ENCODE results near the gene FCRL6.

Gene FCRL6

GRCh38 chr1:159799446-159799985 is 2.6 kb upstream of the FCRL6 start:
- no peak for DNase-seq (ENCODE audit: low read depth)

GRCh38 chr1:159800177-159800930 is 1.8 kb upstream of the FCRL6 start:
- DNase-seq (ENCODE audit: low read depth): peak; percentile 58

DNA sequence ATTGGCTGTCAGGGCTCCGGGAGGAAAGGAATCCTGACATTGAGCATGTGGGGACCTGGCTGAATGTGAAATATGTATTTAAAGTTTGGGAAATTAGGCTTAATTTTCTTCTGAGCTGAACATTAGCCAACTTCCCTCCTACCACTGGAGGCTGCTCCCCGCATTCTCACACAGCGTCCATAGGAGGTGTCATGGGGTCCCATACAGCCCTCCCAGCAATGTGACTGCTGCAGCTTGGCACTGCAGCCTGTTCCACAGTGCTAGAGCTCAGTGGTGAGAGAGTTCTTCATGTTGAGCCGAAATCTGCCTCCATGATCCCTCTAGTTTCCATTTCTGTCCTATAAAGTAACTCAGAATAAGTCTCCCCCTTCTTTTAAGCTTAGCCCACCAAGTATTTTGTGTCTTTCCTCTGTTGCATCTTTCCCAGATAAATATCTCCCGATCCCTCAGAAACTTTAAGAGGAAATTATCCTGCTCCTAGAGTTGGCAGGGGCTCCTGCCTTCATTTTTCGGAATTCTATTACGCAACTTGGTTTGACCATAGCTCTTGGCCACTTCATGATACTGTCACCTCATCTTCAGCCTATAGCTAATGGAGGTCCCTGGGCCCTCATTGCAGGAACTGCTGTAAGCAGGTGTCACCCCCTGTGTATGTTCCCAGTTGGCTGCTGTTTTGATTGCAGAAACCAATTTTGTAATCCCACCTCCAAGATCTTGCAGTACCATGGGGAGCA is 2.0 kb downstream of the FCRL6 start:
- DNase-seq (ENCODE audit: low read depth): no peak

- peak; percentile 83 for DNase-seq (ENCODE audit: low read depth)
Measured at GRCh38 chr1:159804924-159805323, 2.8 kb downstream of the FCRL6 start.

DNA sequence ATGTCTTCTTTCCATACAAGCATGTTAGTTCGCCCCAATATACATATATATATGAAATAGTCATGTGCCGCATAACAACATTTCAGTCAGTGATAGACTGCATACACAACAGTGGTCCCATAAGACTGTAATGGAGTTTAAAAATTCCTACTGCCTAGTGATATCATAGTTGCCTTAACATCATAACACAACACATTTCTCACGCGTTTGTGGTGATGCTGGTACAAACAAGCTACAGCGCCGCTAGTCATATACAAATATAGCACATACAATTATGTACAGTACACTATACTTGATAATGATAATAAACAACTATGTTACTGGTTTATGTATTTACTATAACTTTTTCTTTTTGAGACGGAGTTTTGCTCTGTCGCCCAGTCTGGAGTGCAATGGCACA is 13.8 kb downstream of the FCRL6 start:
- no peak for DNase-seq (ENCODE audit: low read depth)

DNA sequence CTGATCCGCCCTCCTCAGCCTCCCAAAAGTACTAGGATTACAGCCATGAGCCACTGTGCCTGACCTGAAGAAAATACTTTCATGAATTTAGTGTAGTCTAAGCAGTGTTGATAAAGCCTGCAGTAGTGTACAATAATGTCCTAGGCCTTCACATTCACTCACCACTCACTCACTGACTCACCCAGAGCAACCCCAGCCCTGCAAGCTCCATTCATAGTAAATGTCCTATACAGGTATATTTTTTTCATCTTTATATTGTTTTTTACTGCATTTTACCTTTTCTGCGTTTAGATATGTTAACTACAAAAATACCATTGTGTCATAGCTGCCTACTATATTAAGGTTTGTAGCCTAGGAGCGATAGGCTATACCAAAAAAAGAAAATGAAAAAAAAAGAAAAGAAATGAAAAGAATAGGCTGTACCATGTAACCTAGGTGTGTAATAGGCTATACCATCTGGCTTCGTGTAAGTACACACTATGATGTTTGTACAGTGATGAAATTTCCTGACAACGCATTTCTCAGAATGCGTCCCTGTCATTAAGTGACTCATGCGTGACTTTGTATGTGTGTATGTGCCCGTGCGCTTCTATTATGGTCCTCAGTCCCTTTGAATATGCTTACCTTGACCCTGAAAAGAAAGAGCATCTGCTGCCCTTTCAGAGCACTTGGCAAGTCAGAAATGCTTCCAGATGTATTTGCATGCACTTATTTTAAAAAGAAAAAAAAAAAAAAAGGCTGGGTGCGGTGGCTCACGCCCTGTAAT is 15.3 kb downstream of the FCRL6 start:
- DNase-seq (ENCODE audit: low read depth): peak; percentile 71

DNA sequence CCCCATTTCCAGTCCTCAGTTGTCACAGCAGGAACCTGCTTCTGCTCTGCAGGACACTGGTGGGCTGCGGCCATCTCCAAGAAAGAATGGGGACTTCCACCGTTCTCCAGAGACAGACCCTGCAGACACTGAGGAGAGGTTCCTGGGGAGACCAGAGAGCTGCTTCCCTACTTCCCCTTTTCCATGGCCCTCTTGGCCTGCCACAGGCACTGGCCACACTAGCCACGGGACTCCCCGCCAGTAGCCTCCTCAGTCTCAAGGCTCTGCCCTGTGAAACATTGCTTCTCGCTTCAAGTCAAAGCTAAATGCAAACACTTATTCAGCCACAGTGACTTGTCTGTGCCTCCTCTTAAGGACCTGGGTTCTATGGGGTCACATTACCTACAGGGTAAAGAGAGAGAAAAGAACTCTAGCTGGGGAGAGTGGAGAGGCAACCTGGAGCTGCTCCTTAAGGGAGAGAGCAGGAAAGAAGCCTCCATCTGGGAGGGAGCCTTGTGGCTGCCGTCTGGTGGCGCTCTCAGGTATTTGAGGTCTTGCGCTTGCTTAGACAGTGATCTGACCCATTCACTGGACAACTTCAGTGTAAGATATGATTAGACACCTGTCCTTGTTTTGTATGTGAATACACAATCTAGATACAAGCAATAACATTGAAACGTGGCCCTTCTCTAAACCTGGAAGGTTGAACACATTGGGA is 19.2 kb downstream of the FCRL6 start:
- no peak for DNase-seq (ENCODE audit: low read depth)

GRCh38 chr1:159823406-159823805 is 21.2 kb downstream of the FCRL6 start:
- no peak for DNase-seq (ENCODE audit: low read depth)

DNA sequence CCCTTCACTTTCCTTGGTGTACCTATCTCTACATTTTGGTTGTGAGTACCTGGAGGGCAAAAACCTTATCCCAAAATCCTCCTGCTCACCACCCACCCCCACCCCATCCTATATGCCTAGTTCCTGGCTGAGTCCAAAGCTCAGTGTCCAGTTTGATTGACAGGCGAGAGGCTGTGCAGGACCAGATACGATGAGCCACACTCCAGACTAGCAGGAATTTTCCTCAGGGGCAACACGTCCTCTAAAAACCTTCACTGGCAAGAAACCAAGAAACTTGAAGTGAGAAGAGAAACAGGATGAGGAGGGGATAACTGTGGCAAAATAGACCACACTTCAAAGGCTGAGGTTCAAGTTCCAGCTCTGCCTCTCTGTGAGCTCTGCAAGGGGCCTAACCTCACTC is 23.4 kb downstream of the FCRL6 start:
- DNase-seq (ENCODE audit: low read depth): no peak

GRCh38 chr1:159826441-159827101 is 24.4 kb downstream of the FCRL6 start, which contains the start of gene SLAMF8:
Gene SLAMF8 (plus strand): TSS chr1:159826873. CDS start chr1:159826899, 26 bp downstream.
- no peak for DNase-seq (ENCODE audit: low read depth)

GRCh38 chr1:159827102-159827490 is 24.9 kb downstream of the FCRL6 start:
- DNase-seq (ENCODE audit: low read depth): no peak

DNA sequence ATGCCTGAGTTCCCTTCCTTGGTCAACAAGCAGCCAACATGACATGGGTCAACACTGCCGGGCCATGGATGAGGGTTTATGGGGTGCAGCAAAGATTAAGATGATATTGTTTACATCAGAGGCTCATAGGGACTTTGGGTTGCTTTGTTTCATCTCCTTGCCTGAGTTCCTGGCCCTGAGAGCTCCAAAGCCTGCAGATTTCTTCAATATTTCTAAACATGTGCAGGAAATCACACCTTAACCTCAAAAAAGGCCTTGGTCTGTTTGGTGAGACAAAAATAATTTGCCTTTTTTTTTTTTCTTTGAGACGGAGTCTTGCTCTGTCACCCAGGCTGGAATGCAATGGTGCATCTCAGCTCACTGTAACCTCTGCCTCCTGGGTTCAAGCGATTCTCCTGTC is 25.4 kb downstream of the FCRL6 start:
- DNase-seq (ENCODE audit: low read depth): no peak

DNA sequence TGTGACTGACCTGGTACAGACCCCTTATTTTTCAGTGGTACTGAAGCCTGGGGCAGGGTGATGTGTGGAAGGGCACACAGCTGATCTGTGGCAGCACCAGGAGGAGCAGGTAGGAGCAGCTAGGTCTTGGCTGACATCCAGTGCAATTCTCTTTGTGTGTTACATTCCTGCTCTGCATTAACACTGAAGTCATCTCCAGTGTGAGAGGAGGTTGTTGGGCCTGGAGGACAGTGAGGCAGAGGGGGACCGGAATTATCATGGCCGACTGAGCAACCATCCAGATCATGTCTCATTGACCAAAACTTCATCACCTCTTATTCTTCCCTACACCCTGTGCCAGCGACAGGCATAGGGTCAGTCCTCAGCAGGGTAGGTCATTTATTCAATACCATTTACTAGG is 26.0 kb downstream of the FCRL6 start:
- no peak for DNase-seq (ENCODE audit: low read depth)

DNA sequence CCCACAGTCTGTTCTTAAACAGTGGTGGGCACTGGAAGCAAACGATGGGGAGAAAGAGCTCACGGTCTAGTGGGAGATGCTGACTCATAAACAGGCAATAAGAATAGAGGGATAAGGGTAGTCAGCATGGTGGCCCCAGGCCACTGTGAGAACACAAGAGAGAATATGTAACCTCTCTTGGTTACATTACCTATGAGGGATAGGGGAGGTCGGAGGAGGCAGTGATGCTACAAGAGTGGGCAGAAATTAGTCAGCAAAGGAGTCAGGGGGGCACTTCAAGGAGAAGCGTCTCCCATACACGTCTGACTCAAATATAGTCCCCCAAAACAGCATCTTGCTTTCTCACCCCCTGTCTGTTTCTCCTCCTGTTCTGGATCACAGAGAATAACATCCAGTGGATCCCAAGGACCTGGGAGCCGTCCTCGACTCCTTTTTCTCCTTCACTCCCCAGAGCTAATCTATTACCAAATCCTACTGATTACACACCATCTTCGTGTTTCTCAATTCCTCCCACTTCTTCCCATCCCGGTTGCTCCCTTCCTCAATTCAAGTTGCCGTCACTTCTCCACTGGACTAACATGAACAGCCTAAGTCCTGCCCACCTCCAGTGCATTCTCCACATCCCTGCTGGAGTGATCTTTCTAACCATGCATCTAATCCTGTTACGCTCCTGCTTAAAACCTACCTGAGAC is 26.6 kb downstream of the FCRL6 start:
- DNase-seq (ENCODE audit: low read depth): no peak

DNA sequence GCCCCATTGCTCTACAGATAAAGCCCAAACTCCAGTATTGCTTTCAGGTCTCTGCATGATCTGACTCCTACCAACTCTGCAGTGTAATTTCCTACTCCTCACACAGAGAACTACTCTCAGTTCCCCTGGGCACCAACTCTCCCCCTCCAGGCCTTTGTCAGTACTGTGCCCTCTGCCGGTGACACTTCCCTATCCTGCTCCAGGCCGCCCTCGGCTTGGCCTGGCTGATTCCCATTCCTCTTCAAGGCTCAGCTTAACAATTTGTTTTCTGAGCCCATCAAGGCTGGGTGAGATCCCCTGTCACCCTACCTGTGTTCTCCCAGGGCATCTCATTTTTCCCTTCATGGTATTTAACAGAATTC is 27.1 kb downstream of the FCRL6 start:
- peak; percentile 29 for DNase-seq (ENCODE audit: low read depth)

- DNase-seq (ENCODE audit: low read depth): peak; percentile 83
Measured at GRCh38 chr1:159829822-159830465, 27.8 kb downstream of the FCRL6 start.

GRCh38 chr1:159830722-159831121 is 28.6 kb downstream of the FCRL6 start:
- DNase-seq (ENCODE audit: low read depth): no peak

DNA sequence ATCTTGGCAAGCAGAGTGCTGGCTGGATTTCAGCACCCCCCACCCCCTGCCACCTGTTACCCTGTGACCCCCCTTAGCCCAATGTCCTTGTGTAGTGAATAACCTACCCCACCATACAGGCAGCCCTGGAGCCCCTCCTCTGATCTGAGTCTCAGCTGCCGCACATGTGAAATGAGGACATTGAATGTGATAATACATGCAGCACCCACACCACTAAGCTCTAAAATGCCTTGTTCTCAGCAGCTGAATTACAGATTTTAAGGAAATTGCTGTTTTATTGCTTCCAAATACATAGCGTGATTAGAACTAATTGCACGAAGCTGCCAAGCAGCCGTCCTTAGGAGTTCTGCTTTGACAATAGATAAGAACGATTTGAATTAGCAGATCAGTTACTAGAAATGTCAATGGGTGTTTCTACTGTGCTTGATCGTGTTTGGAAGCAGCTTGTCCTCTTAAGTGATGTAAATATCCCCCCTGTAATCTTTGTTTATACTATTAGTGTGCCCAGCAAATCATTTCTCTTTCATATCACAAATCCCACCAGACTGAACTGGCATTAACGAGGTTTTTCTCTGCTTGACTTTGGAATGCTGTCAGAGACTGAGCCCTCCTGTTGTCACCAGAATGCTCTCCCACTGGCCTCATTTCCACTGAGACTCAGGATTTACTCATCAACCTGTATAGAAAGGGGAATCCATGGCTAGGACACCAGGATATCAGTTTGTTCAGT is 29.4 kb downstream of the FCRL6 start:
- no peak for DNase-seq (ENCODE audit: low read depth)

GRCh38 chr1:159832309-159832708 is 30.1 kb downstream of the FCRL6 start:
- no peak for DNase-seq (ENCODE audit: low read depth)

- peak; percentile 17 for DNase-seq (ENCODE audit: low read depth)
Measured at GRCh38 chr1:159835356-159835755, 33.2 kb downstream of the FCRL6 start.
